Smooth muscle cell (in vitro differentiated cells): Measurements from ENCODE around the gene TRIP13. TPM values are rescaled to one million over a fixed set of nuclear protein-coding genes. Genes with fewer than 3 reads are reported as not detected.

Experiments
- DNase-seq: peaks from one replicate; lab custom pipeline; 2025; ENCODE audit not compliant: unreplicated experiment; lab: John Stamatoyannopoulos, UW
- H2AFZ ChIP-seq: fragments of 200-600 bp; sonication (generic); 2 replicates; pipeline ENCODE4 v1.6.0; 2016; ENCODE audit warnings: antibody characterized with exemption, low read depth, mild to moderate bottlenecking
- H3F3A ChIP-seq: fragments of 200-600 bp; sonication (generic); 2 replicates; pipeline ENCODE4 v1.6.0; 2017; ENCODE audit warnings: antibody characterized with exemption, low read depth
- H3K27ac ChIP-seq: fragments of 200-600 bp; sonication (generic); 2 replicates; pipeline ENCODE4 v1.5.1; 2016; ENCODE audit warnings: low read depth, mild to moderate bottlenecking
- H3K27me3 ChIP-seq: fragments of 200-600 bp; sonication (generic); 2 replicates; pipeline ENCODE4 v1.6.1; 2016; ENCODE audit warnings: low read depth, mild to moderate bottlenecking
- H3K36me3 ChIP-seq: fragments of 200-600 bp; sonication (generic); 2 replicates; pipeline ENCODE4 v1.5.1; 2016; ENCODE audit warnings: low read depth
- H3K4me1 ChIP-seq: fragments of 200-600 bp; sonication (generic); 2 replicates; pipeline ENCODE4 v1.5.1; 2016; ENCODE audit warnings: low read depth
- H3K4me2 ChIP-seq: fragments of 200-600 bp; sonication (generic); 2 replicates; pipeline ENCODE4 v1.6.0; 2016; ENCODE audit warnings: mild to moderate bottlenecking
- H3K4me3 ChIP-seq: fragments of 200-600 bp; sonication (generic); 2 replicates; pipeline ENCODE4 v1.5.1; 2016; ENCODE audit warnings: mild to moderate bottlenecking
- H3K79me2 ChIP-seq: fragments of 200-600 bp; sonication (generic); 2 replicates; pipeline ENCODE4 v1.6.0; 2016; ENCODE audit warnings: low read depth, mild to moderate bottlenecking
- H3K9ac ChIP-seq: fragments of 200-600 bp; sonication (generic); 2 replicates; pipeline ENCODE4 v1.6.0; 2016; ENCODE audit warnings: low read depth
- H3K9me3 ChIP-seq: fragments of 200-600 bp; sonication (generic); replicated peaks from 2 replicates; pipeline ENCODE4 v1.5.1; 2016; ENCODE audit warnings: low read depth
- H4K20me1 ChIP-seq: fragments of 200-600 bp; sonication (generic); 2 replicates; pipeline ENCODE4 v1.6.0; 2016; ENCODE audit warnings: low read depth
- CTCF ChIP-seq: fragments of 200-600 bp; sonication (generic); IDR thresholded peaks from 2 replicates; pipeline ENCODE4 v1.5.1; 2017; ENCODE audit warnings: borderline replicate concordance, mild to moderate bottlenecking, antibody characterized with exemption; ENCODE audit not compliant: insufficient read depth, poor library complexity, severe bottlenecking
- WGBS: methylation state at CpG from one replicate; pipeline ENCODE4 v1.1.7; 2016; ENCODE audit warnings: low lambda C conversion rate; 5-methylcytosine and 5-hydroxymethylcytosine counted together
- polyA plus RNA-seq: library from polyadenylated mRNA; unstranded; fragments of >200 nt; fragmentation: Nextera tagmentation; extraction: Ambion mirVana; gene quantifications from 2 replicates; pipeline ENCODE4 v1.2.1, GENCODE V29; 2016
- total RNA-seq: library from RNA; depleted of rRNA; stranded (reverse); fragments of >200 nt; gene quantifications from 2 replicates; pipeline ENCODE4 v1.2.3, GENCODE V29; 2014

TRIP13 gene
- total and polyA plus RNA-seq, 2 experiments from 2014 or later = 8.4 to 12.0 TPM

GRCh38 chr5:929596-929995 is 36.9 kb downstream of the TRIP13 start:
- Histone ChIP-seq H3K79me2 (no peaks in the 10 kb centered on the region), H3K4me3 (no peak overlapping the region), H2AFZ (no peak overlapping the region), H3K27me3 (peaks cover 23% of the 10 kb centered on the region), H3K36me3 (no peaks in the 10 kb centered on the region), H3K9me3 (no peaks in the 10 kb centered on the region), H4K20me1 (no peaks in the 10 kb centered on the region), H3K4me2 (no peak overlapping the region), H3K4me1 (peaks cover 5% of the 10 kb centered on the region), H3F3A (no peaks in the 10 kb centered on the region), H3K9ac (no peak overlapping the region), H3K27ac (no peak overlapping the region)
- DNase-seq = no peak
- no peak for TF ChIP-seq CTCF

- 74% methylated on average over 8 of the region's 8 CpGs for WGBS
- DNase-seq = no peak
- no peaks in the 10 kb centered on the region for H3K36me3 ChIP-seq
- no peaks in the 10 kb centered on the region for H3K79me2 ChIP-seq
- H4K20me1 ChIP-seq = no peaks in the 10 kb centered on the region
- TF ChIP-seq CTCF = no peak
- H3K27ac ChIP-seq = no peak overlapping the region
- no peak overlapping the region for H3K4me3 ChIP-seq
- no peak overlapping the region for H3K4me2 ChIP-seq
- H3F3A ChIP-seq = no peaks in the 10 kb centered on the region
- H3K9me3 ChIP-seq = no peaks in the 10 kb centered on the region
- H3K4me1 ChIP-seq = peaks cover 5% of the 10 kb centered on the region
- no peak overlapping the region for H3K9ac ChIP-seq
- no peak overlapping the region for H2AFZ ChIP-seq
- peaks cover 11% of the 10 kb centered on the region for H3K27me3 ChIP-seq
Observed at GRCh38 chr5:930866-931265, 38.2 kb downstream of the TRIP13 start.

GRCh38 chr5:931570-932145 is 39.0 kb downstream of the TRIP13 start:
- H3K27ac ChIP-seq = no peak overlapping the region
- H3K4me2 ChIP-seq = no peak overlapping the region
- TF ChIP-seq CTCF = no peak
- no peaks in the 10 kb centered on the region for H3K79me2 ChIP-seq
- H3K36me3 ChIP-seq = no peaks in the 10 kb centered on the region
- H4K20me1 ChIP-seq = no peaks in the 10 kb centered on the region
- no peak overlapping the region for H3K4me3 ChIP-seq
- H3K9me3 ChIP-seq = no peaks in the 10 kb centered on the region
- no peak overlapping the region for H2AFZ ChIP-seq
- peaks cover 8% of the 10 kb centered on the region for H3K27me3 ChIP-seq
- DNase-seq = no peak
- WGBS = 84% methylated on average over 13 of the region's 13 CpGs
- H3K4me1 ChIP-seq = peaks cover under 1% of the 10 kb centered on the region
- H3K9ac ChIP-seq = no peak overlapping the region
- H3F3A ChIP-seq = no peaks in the 10 kb centered on the region

- no peak for TF ChIP-seq CTCF
- Histone ChIP-seq H3K27me3 (peaks cover 8% of the 10 kb centered on the region), H3K79me2 (no peaks in the 10 kb centered on the region), H4K20me1 (no peaks in the 10 kb centered on the region), H3F3A (no peaks in the 10 kb centered on the region), H3K9me3 (no peaks in the 10 kb centered on the region), H3K36me3 (no peaks in the 10 kb centered on the region), H3K4me1 (no peaks in the 10 kb centered on the region), H3K4me2 (no peak overlapping the region), H2AFZ (no peak overlapping the region), H3K27ac (no peak overlapping the region), H3K4me3 (no peak overlapping the region), H3K9ac (no peak overlapping the region)
- DNase-seq = no peak
- 90% methylated on average over 8 of the region's 8 CpGs for WGBS
Observed at GRCh38 chr5:932151-932627, 39.5 kb downstream of the TRIP13 start.
